ENCODE results near the gene ZNF618. TPM values are rescaled to one million over a fixed set of nuclear protein-coding genes. Genes with fewer than 3 reads are reported as not detected.
"Not testable (repeated sequence)": the region's sequence is repeated elsewhere in the genome, so short reads cannot be mapped to it uniquely, and the experiment has no call there.

ZNF618 gene
- total RNA-seq, 1 donor from 2014 or later, result 12.1 TPM

GRCh38 chr9:114082017-114082762 lies 206.1 kb downstream of the ZNF618 start:
- no peaks in the 10 kb centered on the region for H3K27me3 ChIP-seq (ENCODE audit: control insufficient read depth, insufficient read depth, low read length)
- H3K36me3 ChIP-seq (ENCODE audit: control insufficient read depth, insufficient read depth, low read length), result no peaks in the 10 kb centered on the region
- peak; percentile 84 for TF ChIP-seq CTCF (IDR thresholded peaks at IDR 0.05; ENCODE audit: insufficient read depth, low read length, poor library complexity, severe bottlenecking)
- no peak overlapping the region for H3K4me3 ChIP-seq (ENCODE audit: low read depth, low read length)
- no peak for DNase-seq (ENCODE audit: low read depth)

- H3K27me3 ChIP-seq (ENCODE audit: control insufficient read depth, insufficient read depth, low read length); H3K4me3 ChIP-seq (ENCODE audit: low read depth, low read length); DNase-seq (ENCODE audit: low read depth); H3K36me3 ChIP-seq (ENCODE audit: control insufficient read depth, insufficient read depth, low read length): not testable (repeated sequence)
Measured at GRCh38 chr9:114082763-114083412, 206.8 kb downstream of the ZNF618 start.

- TF ChIP-seq CTCF (IDR thresholded peaks at IDR 0.05; ENCODE audit: insufficient read depth, low read length, poor library complexity, severe bottlenecking), result no peak
- no peaks in the 10 kb centered on the region for H3K27me3 ChIP-seq (ENCODE audit: control insufficient read depth, insufficient read depth, low read length)
- no peak overlapping the region for H3K4me3 ChIP-seq (ENCODE audit: low read depth, low read length)
- no peaks in the 10 kb centered on the region for H3K36me3 ChIP-seq (ENCODE audit: control insufficient read depth, insufficient read depth, low read length)
- DNase-seq (ENCODE audit: low read depth), result no peak
Measured at GRCh38 chr9:114083666-114084065, 207.6 kb downstream of the ZNF618 start.

GRCh38 chr9:114084282-114085073 lies 208.4 kb downstream of the ZNF618 start:
- no peak for DNase-seq (ENCODE audit: low read depth)
- H3K36me3 ChIP-seq (ENCODE audit: control insufficient read depth, insufficient read depth, low read length), result no peaks in the 10 kb centered on the region
- no peaks in the 10 kb centered on the region for H3K27me3 ChIP-seq (ENCODE audit: control insufficient read depth, insufficient read depth, low read length)
- no peak overlapping the region for H3K4me3 ChIP-seq (ENCODE audit: low read depth, low read length)
- no peak for TF ChIP-seq CTCF (IDR thresholded peaks at IDR 0.05; ENCODE audit: insufficient read depth, low read length, poor library complexity, severe bottlenecking)

- H3K27me3 ChIP-seq (ENCODE audit: control insufficient read depth, insufficient read depth, low read length), result no peaks in the 10 kb centered on the region
- no peak for TF ChIP-seq CTCF (IDR thresholded peaks at IDR 0.05; ENCODE audit: insufficient read depth, low read length, poor library complexity, severe bottlenecking)
- no peaks in the 10 kb centered on the region for H3K36me3 ChIP-seq (ENCODE audit: control insufficient read depth, insufficient read depth, low read length)
- DNase-seq (ENCODE audit: low read depth), result no peak
- no peak overlapping the region for H3K4me3 ChIP-seq (ENCODE audit: low read depth, low read length)
Measured at GRCh38 chr9:114085387-114085789, 209.3 kb downstream of the ZNF618 start.

GRCh38 chr9:114086009-114086408 lies 209.9 kb downstream of the ZNF618 start:
- no peak for TF ChIP-seq CTCF (IDR thresholded peaks at IDR 0.05; ENCODE audit: insufficient read depth, low read length, poor library complexity, severe bottlenecking)
- H3K36me3 ChIP-seq (ENCODE audit: control insufficient read depth, insufficient read depth, low read length), result no peaks in the 10 kb centered on the region
- no peak for DNase-seq (ENCODE audit: low read depth)

More at GRCh38 chr9:114086009-114086408, 209.9 kb downstream of the ZNF618 start:
- H3K4me3 ChIP-seq (ENCODE audit: low read depth, low read length), result no peak overlapping the region
- H3K27me3 ChIP-seq (ENCODE audit: control insufficient read depth, insufficient read depth, low read length), result no peaks in the 10 kb centered on the region

All from kidney epithelial cell (primary cell).